Measurements from ENCODE around the gene KRTAP6-1.

GRCh38 chr21:30580132-30580531 lies 33.6 kb downstream of the KRTAP6-1 start:
- TF ChIP-seq TAF1 (IDR thresholded peaks at IDR 0.05; ENCODE audit: low read depth, low read length) (no peak), POLR2AphosphoS5 (IDR thresholded peaks at IDR 0.05; ENCODE audit: low read depth, low read length) (no peak), POLR2A (IDR thresholded peaks at IDR 0.05; ENCODE audit: low read depth, low read length) (no peak), SPI1 (IDR thresholded peaks at IDR 0.05; ENCODE audit: low read depth, low read length) (no peak), PAX5 (IDR thresholded peaks at IDR 0.05; ENCODE audit: insufficient read depth, low read length, severe bottlenecking) (no peak)

Data from GM12891 (cell line).